Keratinocyte (primary cell): Measurements from ENCODE around the gene PIGZ. TPM values are rescaled to one million over a fixed set of nuclear protein-coding genes. Genes with fewer than 3 reads are reported as not detected.

Experiments used
- DNase-seq: peaks from one replicate; pipeline ENCODE4 v3.0.0-alpha.2; 2011; ENCODE audit warnings: low read depth, missing footprints, low spot score
- FAIRE-seq: peaks from 2 replicates; lab custom pipeline; 2011; peaks lifted over from hg19 to GRCh38; lab: Jason Lieb, UNC
- H2AFZ ChIP-seq: 2 replicates; pipeline ENCODE4 v1.6.0; 2012; ENCODE audit warnings: low read length, control low read depth, inconsistent platforms; ENCODE audit not compliant: control insufficient read depth
- H3K27ac ChIP-seq: 2 replicates; pipeline ENCODE4 v1.5.1; 2011; ENCODE audit warnings: low read length; ENCODE audit not compliant: control insufficient read depth, insufficient read depth
- H3K27me3 ChIP-seq: 3 replicates; pipeline ENCODE4 v1.6.0; 2011; ENCODE audit warnings: low read length; ENCODE audit not compliant: control insufficient read depth, insufficient read depth; ENCODE audit errors: extremely low read depth
- H3K36me3 ChIP-seq, 2 experiments: 2 replicates in 1 of 2; 3 replicates in 1 of 2; pipeline ENCODE4 v1.5.1; 2011; ENCODE audit warnings: low read length in 2 of 2, mild to moderate bottlenecking in 1 of 2; ENCODE audit not compliant: control insufficient read depth in 2 of 2, insufficient read depth in 2 of 2; ENCODE audit errors: extremely low read depth in 1 of 2
- H3K4me1 ChIP-seq: 3 replicates; pipeline ENCODE4 v1.5.1; 2011; ENCODE audit warnings: low read length; ENCODE audit not compliant: control insufficient read depth, insufficient read depth; ENCODE audit errors: extremely low read depth
- H3K4me2 ChIP-seq: 3 replicates; pipeline ENCODE4 v1.6.0; 2011; ENCODE audit warnings: low read depth, low read length; ENCODE audit not compliant: control insufficient read depth, insufficient read depth; ENCODE audit errors: extremely low read depth
- H3K4me3 ChIP-seq, 3 experiments: fragments of 200-600 bp in 1 of 3; sonication (generic) in 1 of 3; 2 replicates in 2 of 3; 3 replicates in 1 of 3; pipeline ENCODE4 v1.5.1; 2011 to 2016; ENCODE audit warnings: low read length in 3 of 3, mild to moderate bottlenecking in 3 of 3, control low read depth in 2 of 3, inconsistent platforms in 1 of 3, low read depth in 1 of 3, mixed read lengths in 1 of 3, mixed run types in 1 of 3, moderate library complexity in 1 of 3; ENCODE audit not compliant: control insufficient read depth in 2 of 3, insufficient read depth in 2 of 3; ENCODE audit errors: extremely low read depth in 1 of 3
- H3K79me2 ChIP-seq: 2 replicates; pipeline ENCODE4 v1.6.0; 2012; ENCODE audit warnings: low read length; ENCODE audit not compliant: control insufficient read depth, insufficient read depth
- H3K9ac ChIP-seq: 3 replicates; pipeline ENCODE4 v1.6.0; 2011; ENCODE audit warnings: low read length; ENCODE audit not compliant: control insufficient read depth, insufficient read depth; ENCODE audit errors: extremely low read depth
- H3K9me1 ChIP-seq: 3 replicates; pipeline ENCODE4 v1.6.0; 2011; ENCODE audit warnings: low read length; ENCODE audit not compliant: control insufficient read depth, insufficient read depth; ENCODE audit errors: extremely low read depth
- H3K9me3 ChIP-seq: 2 replicates; pipeline ENCODE4 v1.5.1; 2012; ENCODE audit warnings: low read depth, low read length; ENCODE audit not compliant: control insufficient read depth
- H4K20me1 ChIP-seq: 3 replicates; pipeline ENCODE4 v1.6.0; 2011; ENCODE audit warnings: low read length; ENCODE audit not compliant: control insufficient read depth, insufficient read depth; ENCODE audit errors: extremely low read depth
- EZH2 ChIP-seq: IDR thresholded peaks from one replicate; pipeline ENCODE4 v1.6.1; 2012; ENCODE audit warnings: inconsistent platforms, mild to moderate bottlenecking, low read length, moderate library complexity
- dilution Hi-C: fragments of 300-500 bp; cut with MboI; formaldehyde crosslinking; loops from one replicate; pipeline ENCODE4 v1.7.0; 2020; ENCODE audit warnings: low sequenced_read_pairs; ENCODE audit not compliant: extremely low pct_ligation_motif_present
- polyA plus RNA-seq, 5 experiments: library from polyadenylated mRNA; depleted of rRNA in 3 of 5; stranded (reverse) in 3 of 5; stranded (forward) in 1 of 5; unstranded in 1 of 5; fragments of >200 nt; gene quantifications; 1 replicate in 1 of 5; 2 replicates in 3 of 5; 3 replicates in 1 of 5; pipeline versions ENCODE4 v1.2.1 to v1.2.3, GENCODE V29; 2011 to 2012; ENCODE audit warnings: missing spikeins in 2 of 5, low read depth in 1 of 5, low replicate concordance in 1 of 5
- TF ChIP-seq, protein P1 (sequence below), 3 experiments: IDR thresholded peaks in 1 of 3; conservative IDR thresholded peaks in 1 of 3; optimal IDR thresholded peaks in 1 of 3; 2 replicates in 2 of 3; 3 replicates in 1 of 3; pipeline versions ENCODE3 to v1.5.1; 2011; ENCODE audit warnings: low read length in 3 of 3, mild to moderate bottlenecking in 3 of 3, moderate library complexity in 2 of 3, control low read depth in 1 of 3, inconsistent platforms in 1 of 3; ENCODE audit not compliant: insufficient read depth in 2 of 3; ENCODE audit errors: extremely low read depth in 1 of 3

The PIGZ gene
- polyA plus RNA-seq, 1 donor (not counting 4 experiments of a cell fraction or from before 2014, with no cell fraction given): 1.4 TPM

DNA sequence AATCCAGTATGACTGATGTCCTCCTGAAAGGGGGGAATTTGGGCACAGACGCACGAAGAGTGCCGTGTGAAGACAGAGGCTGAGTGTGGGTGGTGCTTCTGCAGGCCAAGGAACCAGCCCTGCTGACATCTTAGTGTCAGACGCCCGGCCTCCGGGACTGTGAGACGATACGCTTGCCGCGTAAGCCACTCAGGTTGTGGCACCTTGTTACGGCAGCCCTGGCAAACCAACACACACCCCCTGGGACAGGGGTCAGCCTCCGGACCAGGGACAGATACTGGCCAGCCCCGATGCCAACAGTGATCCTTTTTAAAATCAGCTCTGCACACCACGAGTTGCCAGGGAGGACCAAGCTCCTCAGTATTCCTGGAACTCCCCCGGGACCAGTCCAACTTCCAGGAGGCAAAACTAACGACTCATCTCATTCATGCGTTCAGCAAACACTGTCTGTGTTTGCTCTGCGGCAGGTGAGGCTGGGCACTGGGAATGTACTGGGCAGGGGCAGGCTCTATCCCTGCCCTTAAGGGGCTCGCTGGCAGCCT is 21.2 kb upstream of the PIGZ start:
- H4K20me1 ChIP-seq: no peaks in the 10 kb centered on the region
- H3K4me3 ChIP-seq: no peak overlapping the region
- dilution Hi-C loops: no loop called here
- H3K9me3 ChIP-seq: no peaks in the 10 kb centered on the region
- no peak overlapping the region for H3K27ac ChIP-seq
- peaks cover 8% of the 10 kb centered on the region for H3K27me3 ChIP-seq
- no peaks in the 10 kb centered on the region for H3K4me1 ChIP-seq
- FAIRE-seq (no peak), DNase-seq (no peak)
- no peaks in the 10 kb centered on the region for H3K9me1 ChIP-seq
- TF ChIP-seq EZH2: no peak
- TF ChIP-seq, protein P1, sequence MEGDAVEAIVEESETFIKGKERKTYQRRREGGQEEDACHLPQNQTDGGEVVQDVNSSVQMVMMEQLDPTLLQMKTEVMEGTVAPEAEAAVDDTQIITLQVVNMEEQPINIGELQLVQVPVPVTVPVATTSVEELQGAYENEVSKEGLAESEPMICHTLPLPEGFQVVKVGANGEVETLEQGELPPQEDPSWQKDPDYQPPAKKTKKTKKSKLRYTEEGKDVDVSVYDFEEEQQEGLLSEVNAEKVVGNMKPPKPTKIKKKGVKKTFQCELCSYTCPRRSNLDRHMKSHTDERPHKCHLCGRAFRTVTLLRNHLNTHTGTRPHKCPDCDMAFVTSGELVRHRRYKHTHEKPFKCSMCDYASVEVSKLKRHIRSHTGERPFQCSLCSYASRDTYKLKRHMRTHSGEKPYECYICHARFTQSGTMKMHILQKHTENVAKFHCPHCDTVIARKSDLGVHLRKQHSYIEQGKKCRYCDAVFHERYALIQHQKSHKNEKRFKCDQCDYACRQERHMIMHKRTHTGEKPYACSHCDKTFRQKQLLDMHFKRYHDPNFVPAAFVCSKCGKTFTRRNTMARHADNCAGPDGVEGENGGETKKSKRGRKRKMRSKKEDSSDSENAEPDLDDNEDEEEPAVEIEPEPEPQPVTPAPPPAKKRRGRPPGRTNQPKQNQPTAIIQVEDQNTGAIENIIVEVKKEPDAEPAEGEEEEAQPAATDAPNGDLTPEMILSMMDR (optimal IDR thresholded peaks at IDR 0.05 in 1 of 3, IDR thresholded peaks at IDR 0.05 in 1 of 3, conservative IDR thresholded peaks at IDR 0.05 in 1 of 3; ENCODE audit: extremely low read depth in 1 of 3, insufficient read depth in 2 of 3, low read length in 3 of 3): no peak
- H3K4me2 ChIP-seq: no peak overlapping the region
- no peak overlapping the region for H3K9ac ChIP-seq
- H3K79me2 ChIP-seq: no peaks in the 10 kb centered on the region
- H2AFZ ChIP-seq: no peak overlapping the region
- H3K36me3 ChIP-seq: no peaks in the 10 kb centered on the region

DNA sequence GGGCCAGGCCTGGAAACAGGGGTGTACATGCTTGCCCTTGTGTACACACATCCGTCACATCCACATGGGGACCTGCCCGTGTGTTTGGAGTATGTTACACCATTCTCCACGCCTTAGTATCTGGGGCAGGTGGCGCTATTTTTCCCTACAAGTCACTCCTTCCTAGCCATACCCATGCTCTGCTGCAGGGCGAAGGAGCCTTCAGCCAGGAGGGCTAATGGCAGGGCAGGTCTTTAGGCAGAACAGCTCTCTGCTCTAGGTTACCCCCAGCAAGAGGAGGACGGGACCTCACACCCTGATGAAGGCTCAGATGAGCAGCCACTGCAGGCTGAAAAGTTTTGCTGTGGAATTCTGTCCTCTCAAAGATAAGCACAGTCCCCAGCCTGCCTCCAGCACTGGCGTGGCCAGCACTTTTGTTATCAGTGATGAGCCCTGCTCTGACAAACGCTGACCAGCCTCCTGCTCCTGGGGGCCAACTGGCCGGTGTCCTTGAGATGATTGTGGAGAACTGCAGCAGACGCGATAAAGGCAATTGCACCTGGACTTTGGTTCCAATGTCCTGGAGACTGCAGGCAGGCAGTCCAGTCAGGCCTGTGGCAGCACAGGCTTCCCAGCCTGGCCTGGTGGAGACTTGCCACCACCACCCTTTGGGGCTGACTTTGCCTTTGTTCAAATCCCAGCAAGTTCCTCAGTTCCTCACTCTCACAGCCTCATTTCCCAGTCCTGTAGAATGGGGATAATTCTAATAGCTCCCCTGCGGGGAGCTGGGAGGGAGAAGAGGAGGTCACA is 19.8 kb upstream of the PIGZ start:
- FAIRE-seq (no peak), DNase-seq (no peak)
- no peaks in the 10 kb centered on the region for H3K36me3 ChIP-seq
- no peak overlapping the region for H3K4me2 ChIP-seq
- no peaks in the 10 kb centered on the region for H3K4me1 ChIP-seq
- peaks cover 8% of the 10 kb centered on the region for H3K27me3 ChIP-seq
- H3K79me2 ChIP-seq: no peaks in the 10 kb centered on the region
- TF ChIP-seq EZH2: no peak
- TF ChIP-seq, protein P1 (optimal IDR thresholded peaks at IDR 0.05 in 1 of 3, IDR thresholded peaks at IDR 0.05 in 1 of 3, conservative IDR thresholded peaks at IDR 0.05 in 1 of 3; ENCODE audit: extremely low read depth in 1 of 3, insufficient read depth in 2 of 3, low read length in 3 of 3): no peak
- no peak overlapping the region for H3K9ac ChIP-seq
- dilution Hi-C loops: no loop called here
- no peak overlapping the region for H3K27ac ChIP-seq
- no peak overlapping the region for H3K4me3 ChIP-seq
- H4K20me1 ChIP-seq: no peaks in the 10 kb centered on the region
- H2AFZ ChIP-seq: no peak overlapping the region
- no peaks in the 10 kb centered on the region for H3K9me3 ChIP-seq
- H3K9me1 ChIP-seq: no peaks in the 10 kb centered on the region
